Neural progenitor cell (in vitro differentiated cells): Measurements from ENCODE around the gene PEX26. TPM values are rescaled to one million over a fixed set of nuclear protein-coding genes. Genes with fewer than 3 reads are reported as not detected.
A peak's percentile ranks its signal among the peaks of the same experiment; 100 is the strongest.
"Not testable (repeated sequence)": the region's sequence is repeated elsewhere in the genome, so short reads cannot be mapped to it uniquely, and the experiment has no call there.

ENCODE experiments used
- DNase-seq: peaks from one replicate; pipeline ENCODE4 v3.0.0-alpha.2; 2016; ENCODE audit warnings: low spot score
- H2AFZ ChIP-seq: fragments of 200-600 bp; sonication (generic); replicated peaks from 2 replicates; pipeline ENCODE4 v1.6.1; 2016; ENCODE audit warnings: antibody characterized with exemption
- H3F3A ChIP-seq: fragments of 200-600 bp; sonication (generic); 2 replicates; pipeline ENCODE4 v1.6.1; 2016; ENCODE audit warnings: antibody characterized with exemption, low read depth
- H3K27ac ChIP-seq: fragments of 200-600 bp; sonication (generic); 2 replicates; pipeline ENCODE4 v1.5.1; 2016; ENCODE audit warnings: mild to moderate bottlenecking
- H3K27me3 ChIP-seq: fragments of 200-600 bp; sonication (generic); 2 replicates; pipeline ENCODE4 v1.6.1; 2016; ENCODE audit warnings: mild to moderate bottlenecking, moderate library complexity
- H3K36me3 ChIP-seq: fragments of 200-600 bp; sonication (generic); 2 replicates; pipeline ENCODE4 v1.5.1; 2016
- H3K4me1 ChIP-seq: fragments of 200-600 bp; sonication (generic); 2 replicates; pipeline ENCODE4 v1.6.1; 2016; ENCODE audit warnings: mixed run types
- H3K4me2 ChIP-seq: fragments of 200-600 bp; sonication (generic); 2 replicates; pipeline ENCODE4 v1.6.1; 2016
- H3K4me3 ChIP-seq: fragments of 200-600 bp; sonication (generic); 2 replicates; pipeline ENCODE4 v1.5.1; 2016
- H3K79me2 ChIP-seq: fragments of 200-600 bp; sonication (generic); 2 replicates; pipeline ENCODE4 v1.6.1; 2016; ENCODE audit warnings: low read depth
- H3K9ac ChIP-seq: fragments of 200-600 bp; sonication (generic); 2 replicates; pipeline ENCODE4 v1.6.1; 2016
- H3K9me3 ChIP-seq: fragments of 200-600 bp; sonication (generic); 2 replicates; pipeline ENCODE4 v1.5.1; 2016; ENCODE audit warnings: low read depth
- H4K20me1 ChIP-seq: fragments of 200-600 bp; sonication (generic); 2 replicates; pipeline ENCODE4 v1.6.1; 2016; ENCODE audit warnings: low read depth
- H3K27ac Mint-ChIP-seq: 3 replicates; pipeline ENCODE4 v1.8.0; 2021; ENCODE audit warnings: mixed read lengths
- H3K27me3 Mint-ChIP-seq: 2 replicates; pipeline ENCODE4 v1.8.0; 2022; ENCODE audit warnings: low read depth, mild to moderate bottlenecking, inconsistent platforms, moderate library complexity, mixed read lengths; ENCODE audit not compliant: insufficient read depth
- H3K36me3 Mint-ChIP-seq: 3 replicates; pipeline ENCODE4 v1.8.0; 2021; ENCODE audit warnings: mixed read lengths
- H3K4me1 Mint-ChIP-seq: 3 replicates; pipeline ENCODE4 v1.8.0; 2021; ENCODE audit warnings: mixed read lengths
- H3K4me3 Mint-ChIP-seq: 3 replicates; pipeline ENCODE4 v1.8.0; 2021; ENCODE audit warnings: mild to moderate bottlenecking, moderate library complexity, mixed read lengths
- H3K9me3 Mint-ChIP-seq: 3 replicates; pipeline ENCODE4 v1.8.0; 2020; ENCODE audit warnings: mixed read lengths
- EZH2 ChIP-seq: fragments of 200-600 bp; sonication (generic); IDR thresholded peaks from 2 replicates; pipeline ENCODE4 v1.6.1; 2017; ENCODE audit warnings: antibody characterized with exemption, mild to moderate bottlenecking, moderate library complexity
- EZH2phosphoT487 ChIP-seq: fragments of 200-600 bp; sonication (generic); IDR thresholded peaks from 2 replicates; pipeline ENCODE4 v1.6.1; 2017; ENCODE audit warnings: antibody characterized with exemption
- total RNA-seq: library from RNA; depleted of rRNA; stranded (reverse); fragments of >200 nt; gene quantifications from 2 replicates; pipeline ENCODE4 v1.2.3, GENCODE V29; 2015; ENCODE audit warnings: low replicate concordance
- TF ChIP-seq, protein P1 (sequence below): fragments of 200-600 bp; sonication (generic); IDR thresholded peaks from 2 replicates; pipeline ENCODE4 v1.5.1; 2017; ENCODE audit warnings: antibody characterized with exemption, mild to moderate bottlenecking

The PEX26 gene
- total RNA-seq, 1 donor from 2014 or later = 22.9 TPM

GRCh38 chr22:18062421-18062820 lies 15.4 kb upstream of the PEX26 start:
- no peak overlapping the region for H3K4me3 Mint-ChIP-seq
- H3K79me2 ChIP-seq = no peaks in the 10 kb centered on the region
- H3F3A ChIP-seq = no peaks in the 10 kb centered on the region
- no peaks in the 10 kb centered on the region for H3K36me3 ChIP-seq
- TF ChIP-seq, protein P1, sequence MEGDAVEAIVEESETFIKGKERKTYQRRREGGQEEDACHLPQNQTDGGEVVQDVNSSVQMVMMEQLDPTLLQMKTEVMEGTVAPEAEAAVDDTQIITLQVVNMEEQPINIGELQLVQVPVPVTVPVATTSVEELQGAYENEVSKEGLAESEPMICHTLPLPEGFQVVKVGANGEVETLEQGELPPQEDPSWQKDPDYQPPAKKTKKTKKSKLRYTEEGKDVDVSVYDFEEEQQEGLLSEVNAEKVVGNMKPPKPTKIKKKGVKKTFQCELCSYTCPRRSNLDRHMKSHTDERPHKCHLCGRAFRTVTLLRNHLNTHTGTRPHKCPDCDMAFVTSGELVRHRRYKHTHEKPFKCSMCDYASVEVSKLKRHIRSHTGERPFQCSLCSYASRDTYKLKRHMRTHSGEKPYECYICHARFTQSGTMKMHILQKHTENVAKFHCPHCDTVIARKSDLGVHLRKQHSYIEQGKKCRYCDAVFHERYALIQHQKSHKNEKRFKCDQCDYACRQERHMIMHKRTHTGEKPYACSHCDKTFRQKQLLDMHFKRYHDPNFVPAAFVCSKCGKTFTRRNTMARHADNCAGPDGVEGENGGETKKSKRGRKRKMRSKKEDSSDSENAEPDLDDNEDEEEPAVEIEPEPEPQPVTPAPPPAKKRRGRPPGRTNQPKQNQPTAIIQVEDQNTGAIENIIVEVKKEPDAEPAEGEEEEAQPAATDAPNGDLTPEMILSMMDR = no peak
- TF ChIP-seq EZH2 (no peak), EZH2phosphoT487 (no peak)
- no peak overlapping the region for H3K27ac ChIP-seq
- no peak overlapping the region for H2AFZ ChIP-seq
- no peak for DNase-seq
- H3K9me3 Mint-ChIP-seq = no peaks in the 10 kb centered on the region
- no peaks in the 10 kb centered on the region for H4K20me1 ChIP-seq
- H3K9ac ChIP-seq = no peak overlapping the region
- no peak overlapping the region for H3K4me2 ChIP-seq
- no peaks in the 10 kb centered on the region for H3K27me3 ChIP-seq
- H3K4me1 ChIP-seq = no peaks in the 10 kb centered on the region
- peaks cover 5% of the 10 kb centered on the region for H3K27me3 Mint-ChIP-seq
- peaks cover 7% of the 10 kb centered on the region for H3K4me1 Mint-ChIP-seq
- H3K27ac Mint-ChIP-seq = no peak overlapping the region
- H3K9me3 ChIP-seq = no peaks in the 10 kb centered on the region
- no peak overlapping the region for H3K4me3 ChIP-seq
- H3K36me3 Mint-ChIP-seq = no peaks in the 10 kb centered on the region

- Histone ChIP-seq H3K4me1 (no peaks in the 10 kb centered on the region), H2AFZ (no peak overlapping the region), H3K9me3 (no peaks in the 10 kb centered on the region), H3F3A (no peaks in the 10 kb centered on the region), H3K36me3 (no peaks in the 10 kb centered on the region), H3K79me2 (no peaks in the 10 kb centered on the region), H3K9ac (no peak overlapping the region), H3K27me3 (no peaks in the 10 kb centered on the region), H3K27ac (no peak overlapping the region), H3K4me2 (no peak overlapping the region), H3K4me3 (no peak overlapping the region), H4K20me1 (no peaks in the 10 kb centered on the region)
- H3K36me3 Mint-ChIP-seq = no peaks in the 10 kb centered on the region
- H3K27me3 Mint-ChIP-seq = peaks cover 9% of the 10 kb centered on the region
- H3K4me3 Mint-ChIP-seq = no peak overlapping the region
- no peak for DNase-seq
- H3K27ac Mint-ChIP-seq = peak overlapping the region; percentile 55
- H3K9me3 Mint-ChIP-seq = no peaks in the 10 kb centered on the region
- TF ChIP-seq, protein P1 = no peak
- TF ChIP-seq EZH2 = no peak
- no peak for TF ChIP-seq EZH2phosphoT487
- peaks cover 9% of the 10 kb centered on the region for H3K4me1 Mint-ChIP-seq
Observed at GRCh38 chr22:18063306-18063705, 14.5 kb upstream of the PEX26 start.

- not testable (repeated sequence) for H3K4me3 Mint-ChIP-seq, H3K27ac ChIP-seq
Observed at GRCh38 chr22:18063715-18064114, 14.1 kb upstream of the PEX26 start.

DNA sequence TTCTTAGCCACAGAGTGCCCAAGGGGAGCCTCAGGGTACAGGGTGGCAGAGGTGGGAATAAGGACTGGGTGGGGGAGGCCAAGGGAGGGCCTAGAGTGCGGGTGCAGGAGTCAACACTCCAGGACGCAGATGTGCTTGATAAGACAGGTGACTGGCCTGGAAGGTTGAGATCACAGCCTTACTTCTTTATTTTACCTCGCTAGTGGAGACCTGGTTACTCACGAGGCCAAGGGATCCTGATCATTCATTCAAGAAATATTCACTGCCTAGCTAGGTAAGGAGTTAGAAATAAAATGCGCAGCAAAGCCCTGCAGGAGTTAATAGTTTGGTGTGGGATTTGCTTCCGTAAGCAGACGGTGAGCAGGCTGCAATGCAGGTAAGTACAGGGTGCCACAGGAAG lies 13.2 kb upstream of the PEX26 start:
- Histone ChIP-seq H3K27me3 (no peaks in the 10 kb centered on the region), H3K27ac (no peak overlapping the region), H3F3A (no peaks in the 10 kb centered on the region), H3K4me2 (no peak overlapping the region), H3K79me2 (no peaks in the 10 kb centered on the region), H3K9ac (no peak overlapping the region), H2AFZ (no peak overlapping the region), H3K4me3 (no peak overlapping the region), H3K9me3 (no peaks in the 10 kb centered on the region), H3K36me3 (no peaks in the 10 kb centered on the region), H4K20me1 (no peaks in the 10 kb centered on the region), H3K4me1 (no peaks in the 10 kb centered on the region)
- no peak for DNase-seq
- Mint-ChIP-seq H3K4me3 (no peak overlapping the region), H3K4me1 (peaks cover 9% of the 10 kb centered on the region), H3K9me3 (no peaks in the 10 kb centered on the region), H3K27me3 (peaks cover 9% of the 10 kb centered on the region), H3K36me3 (no peaks in the 10 kb centered on the region), H3K27ac (no peak overlapping the region)
- no peak for TF ChIP-seq EZH2phosphoT487
- TF ChIP-seq, protein P1 = no peak
- no peak for TF ChIP-seq EZH2

More at GRCh38 chr22:18063715-18064114, 14.1 kb upstream of the PEX26 start:
- H3K9me3 Mint-ChIP-seq, H3K9ac ChIP-seq, H3K27me3 Mint-ChIP-seq, H2AFZ ChIP-seq, H3K4me3 ChIP-seq, H3K36me3 Mint-ChIP-seq, H3K4me1 Mint-ChIP-seq, DNase-seq, H3K79me2 ChIP-seq, H3K9me3 ChIP-seq, H4K20me1 ChIP-seq, H3K4me2 ChIP-seq, H3K27ac Mint-ChIP-seq, H3K36me3 ChIP-seq, H3K27me3 ChIP-seq, H3K4me1 ChIP-seq, H3F3A ChIP-seq: not testable (repeated sequence)
